K562 (cell line): ENCODE data around the gene SLITRK4. TPM values are rescaled to one million over a fixed set of nuclear protein-coding genes. Genes with fewer than 3 reads are reported as not detected.

Experiments
- ATAC-seq: fragments of 200-7000 bp; cut with Tn5 transposase; 3 replicates; pipeline ENCODE4 v1.9.1; 2020; ENCODE audit warnings: moderate library complexity
- BruUV-seq: library from RNA; stranded (reverse); fragments of 400-500 nt; replicated peaks from 2 replicates; lab custom pipeline; 2021; lab: Mats Ljungman, UMichigan
- CTCF ChIA-PET: fragments of 300-600 bp; formaldehyde crosslinking; extraction: SDS; loops from one replicate; lab custom pipeline; 2021; ENCODE audit warnings: low intra/inter-chr PET ratio; lab: Yijun Ruan, JAX
- POLR2A ChIA-PET: fragments of 300-600, 350-650 bp; sonication (Branson Sonifier 250); formaldehyde crosslinking; extraction: SDS; loops from one replicate; lab custom pipeline; 2021; ENCODE audit warnings: antibody characterized with exemption, inconsistent platforms; lab: Yijun Ruan, JAX
- DNase-seq, 4 experiments: peaks; one replicate each; pipeline versions ENCODE4 v3.0.0 to v3.0.0-alpha.2; 2011 to 2018; ENCODE audit warnings: low spot score in 3 of 4, mixed read lengths in 3 of 4; ENCODE audit errors: extremely low read depth in 1 of 4
- FAIRE-seq: peaks from 2 replicates; lab custom pipeline; 2011; peaks lifted over from hg19 to GRCh38; lab: Jason Lieb, UNC
- H2AFZ ChIP-seq: 2 replicates; pipeline ENCODE4 v1.6.0; 2011; ENCODE audit warnings: low read depth, low read length, control low read depth, inconsistent platforms
- H3K27ac ChIP-seq: fragments of 200-600 bp; 3 replicates; pipeline ENCODE4 v1.8.0; 2011; ENCODE audit warnings: low read depth, mild to moderate bottlenecking, control low read depth, inconsistent platforms, low read length, moderate library complexity, mixed read lengths; ENCODE audit errors: extremely low read depth
- H3K27me3 ChIP-seq, 2 experiments: fragments of 300-600 bp in 1 of 2; 2 replicates in 1 of 2; 3 replicates in 1 of 2; pipeline versions ENCODE4 v1.6.0 to v1.8.0; 2011; ENCODE audit warnings: inconsistent platforms in 2 of 2, low read length in 2 of 2, mild to moderate bottlenecking in 1 of 2, mixed read lengths in 1 of 2, moderate library complexity in 1 of 2; ENCODE audit not compliant: control insufficient read depth in 2 of 2, insufficient read depth in 2 of 2
- H3K36me3 ChIP-seq: fragments of 300-600 bp; 3 replicates; pipeline ENCODE4 v1.8.0; 2011; ENCODE audit warnings: mild to moderate bottlenecking, low read length, inconsistent platforms; ENCODE audit not compliant: control insufficient read depth, insufficient read depth
- H3K4me1 ChIP-seq, 2 experiments: fragments of 200-600 bp in 1 of 2; replicated peaks in 1 of 2; 2 replicates in 1 of 2; 3 replicates in 1 of 2; pipeline versions ENCODE4 v1.5.1 to v1.8.0; 2011; ENCODE audit warnings: inconsistent platforms in 2 of 2, low read length in 2 of 2, mild to moderate bottlenecking in 1 of 2, mixed read lengths in 1 of 2, moderate library complexity in 1 of 2; ENCODE audit not compliant: control insufficient read depth in 2 of 2, insufficient read depth in 2 of 2
- H3K4me2 ChIP-seq: 2 replicates; pipeline ENCODE4 v1.6.1; 2011; ENCODE audit warnings: low read length, control low read depth, inconsistent platforms, mixed read lengths; ENCODE audit not compliant: insufficient read depth
- H3K4me3 ChIP-seq: fragments of 200-600 bp; sonication (generic), shearing (Covaris generic); 2 replicates; pipeline ENCODE4 v1.5.1; 2016; ENCODE audit warnings: control low read depth, inconsistent platforms
- H3K79me2 ChIP-seq: fragments of 200-600 bp; 3 replicates; pipeline ENCODE4 v1.8.0; 2011; ENCODE audit warnings: low read length, inconsistent platforms; ENCODE audit not compliant: control insufficient read depth, insufficient read depth
- H3K9ac ChIP-seq, 2 experiments: 2 replicates each; pipeline versions ENCODE4 v1.6.0 to v1.6.1; 2011; ENCODE audit warnings: low read depth in 2 of 2, low read length in 2 of 2, control low read depth in 1 of 2, inconsistent platforms in 1 of 2, mild to moderate bottlenecking in 1 of 2, mixed read lengths in 1 of 2; ENCODE audit not compliant: insufficient read depth in 1 of 2
- H3K9me1 ChIP-seq: one replicate; pipeline ENCODE4 v1.6.0; 2011; ENCODE audit warnings: inconsistent platforms, mild to moderate bottlenecking, low read length, moderate library complexity; ENCODE audit not compliant: control insufficient read depth, insufficient read depth
- H3K9me3 ChIP-seq: replicated peaks from 2 replicates; pipeline ENCODE4 v1.5.1; 2011; ENCODE audit warnings: low read depth, low read length, inconsistent platforms; ENCODE audit not compliant: control insufficient read depth, insufficient read depth
- H4K20me1 ChIP-seq: replicated peaks from 2 replicates; pipeline ENCODE4 v1.6.1; 2011; ENCODE audit warnings: low read length, inconsistent platforms, mixed read lengths; ENCODE audit not compliant: control insufficient read depth, insufficient read depth
- C11orf30 ChIP-seq: fragments of 450-650 bp; IDR thresholded peaks from 2 replicates; pipeline ENCODE4 v1.6.1; 2016; ENCODE audit warnings: low read depth, mild to moderate bottlenecking
- CBFA2T3 ChIP-seq: fragments of 450-650 bp; IDR thresholded peaks from 2 replicates; pipeline ENCODE4 v1.6.1; 2017
- ETV6 ChIP-seq, 3 experiments: fragments of 150-350 bp in 1 of 3; sonication (generic) in 1 of 3; formaldehyde crosslinking in 1 of 3; IDR thresholded peaks; 2 replicates each; pipeline versions ENCODE4 v1.6.1 to v1.8.0; 2014 to 2022; ENCODE audit warnings: borderline replicate concordance in 2 of 3, low read depth in 2 of 3, antibody characterized with exemption in 1 of 3, low read length in 1 of 3, mild to moderate bottlenecking in 1 of 3, missing genetic modification reagents in 1 of 3
- HNRNPK ChIP-seq: fragments of 200-400 bp; formaldehyde crosslinking; IDR thresholded peaks from one replicate; pipeline ENCODE4 v1.6.1; 2018; ENCODE audit warnings: mild to moderate bottlenecking, low read depth, low read length; ENCODE audit not compliant: poor library complexity, severe bottlenecking
- IRF9 ChIP-seq: fragments of 450-650 bp; IDR thresholded peaks from 2 replicates; pipeline ENCODE4 v1.6.1; 2016; ENCODE audit warnings: missing biosample characterization, missing genetic modification characterization
- MECOM ChIP-seq: fragments of 250-450 bp; sonication (Bioruptor Pico); IDR thresholded peaks from 2 replicates; pipeline ENCODE4 v1.8.0; 2022; ENCODE audit warnings: inconsistent platforms
- MEF2A ChIP-seq: IDR thresholded peaks from 2 replicates; pipeline ENCODE4 v1.6.1; 2011; ENCODE audit warnings: low read depth, mild to moderate bottlenecking, low read length, moderate library complexity; ENCODE audit not compliant: control insufficient read depth
- PYGO2 ChIP-seq: fragments of 450-650 bp; IDR thresholded peaks from 2 replicates; pipeline ENCODE4 v1.6.1; 2016; ENCODE audit warnings: mild to moderate bottlenecking, missing genetic modification characterization, moderate library complexity, missing compliant biosample characterization
- THRA ChIP-seq: fragments of 450-650 bp; IDR thresholded peaks from 2 replicates; pipeline ENCODE4 v1.6.1; 2017; ENCODE audit warnings: mild to moderate bottlenecking, moderate library complexity
- ZBTB1 ChIP-seq: sonication (generic); formaldehyde crosslinking; IDR thresholded peaks from 2 replicates; pipeline ENCODE4 v1.8.1; 2023; ENCODE audit warnings: missing genetic modification reagents, low read depth, mild to moderate bottlenecking, borderline replicate concordance
- ZNF224 ChIP-seq: sonication (generic); formaldehyde crosslinking; IDR thresholded peaks from 2 replicates; pipeline ENCODE4 v1.8.0; 2022; ENCODE audit warnings: mild to moderate bottlenecking, missing genetic modification reagents
- ZNF41 ChIP-seq: fragments of 250-450 bp; sonication (Bioruptor Pico); conservative IDR thresholded peaks from 2 replicates; pipeline ENCODE4 v1.4.0; 2020; ENCODE audit warnings: mild to moderate bottlenecking
- ZNF780A ChIP-seq: fragments of 250-450 bp; sonication (Bioruptor Pico); IDR thresholded peaks from 2 replicates; pipeline ENCODE4 v1.5.0; 2021; ENCODE audit warnings: mild to moderate bottlenecking
- WGBS: fragments of 100-300 bp; shearing (Covaris generic); methylation state at CpG from one replicate; pipeline ENCODE4 v1.1.6; 2016; ENCODE audit warnings: low coverage, mixed read lengths; ENCODE audit not compliant: insufficient coverage; ENCODE audit errors: missing lambda C conversion rate; 5-methylcytosine and 5-hydroxymethylcytosine counted together
- in situ Hi-C: fragments of 300-500 bp; cut with MboI; formaldehyde crosslinking; loops from 4 replicates; pipeline ENCODE4 v1.15.0; 2018; ENCODE audit warnings: inconsistent platforms, mixed read lengths
- intact Hi-C: fragments of 100-400 bp; cut with micrococcal nuclease; formaldehyde crosslinking; loops from 2 replicates; pipeline ENCODE4 v1.14.2; 2022
- polyA plus RNA-seq, 8 experiments: library from polyadenylated mRNA; depleted of rRNA in 4 of 8; stranded (reverse) in 5 of 8; unstranded in 3 of 8; fragments of >200 nt; fragmentation: Nextera tagmentation in 2 of 8; fragmentation: Illumina TruSeq in 1 of 8; extraction: Ambion mirVana in 2 of 8; extraction: Trizol in 1 of 8; gene quantifications; 2 replicates each; pipeline versions ENCODE4 v1.2.1 to v1.2.3, GENCODE V29; 2011 to 2014; ENCODE audit warnings: inconsistent platforms in 1 of 8, missing spikeins in 1 of 8
- total RNA-seq, 7 experiments: library from RNA; depleted of rRNA in 6 of 7; stranded (reverse); fragments of >200 nt in 6 of 7; fragmentation: Illumina TruSeq in 2 of 7; extraction: Trizol in 2 of 7; gene quantifications; 2 replicates each; pipeline versions ENCODE4 v1.2.1 to v1.2.3, GENCODE V29; 2011 to 2021; ENCODE audit warnings: low replicate concordance in 1 of 7
- TF ChIP-seq, protein P1 (sequence below): fragments of 450-650 bp; IDR thresholded peaks from 2 replicates; pipeline ENCODE4 v1.6.1; 2016; ENCODE audit warnings: borderline replicate concordance

The SLITRK4 gene
- total and polyA plus RNA-seq, 9 of the 15 experiments (the other 6 are each of a cell fraction or from before 2014, with no cell fraction given), result not detected

DNA sequence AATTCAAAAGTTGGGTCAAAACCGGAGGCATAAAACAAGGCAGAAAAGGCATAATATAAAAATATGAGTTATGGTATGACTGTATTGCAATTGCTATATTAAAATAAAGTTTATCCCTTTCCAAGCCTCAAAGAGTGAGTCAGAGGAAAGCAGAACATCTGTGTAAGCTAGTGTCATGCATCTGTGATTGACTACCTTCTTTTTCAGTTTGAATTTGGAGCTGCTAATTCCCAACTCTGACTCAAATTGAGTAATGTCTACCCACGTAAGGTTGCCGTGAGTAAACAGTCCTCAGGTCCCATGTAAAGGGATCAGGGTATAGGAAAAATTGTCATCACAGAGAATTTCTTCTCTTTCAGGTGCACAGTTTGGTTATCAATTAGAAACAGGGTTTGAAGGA, 6.5 kb upstream of the SLITRK4 start:
- no peaks in the 10 kb centered on the region for H3K9me1 ChIP-seq
- no TSS peak for BruUV-seq
- no peak overlapping the region for H3K4me3 ChIP-seq
- H3K9ac ChIP-seq, result no peak overlapping the region
- POLR2A ChIA-PET, result no interaction called here
- ATAC-seq, result no peak
- intact Hi-C loops, result no loop called here
- H3K36me3 ChIP-seq, result no peaks in the 10 kb centered on the region
- in situ Hi-C loops, result no loop called here
- H3K4me2 ChIP-seq, result no peak overlapping the region
- no peaks in the 10 kb centered on the region for H3K27me3 ChIP-seq
- CTCF ChIA-PET, result no interaction called here
- 0% methylated on average over 3 of the region's 3 CpGs for WGBS
- H3K9me3 ChIP-seq, result no peaks in the 10 kb centered on the region
- no peaks in the 10 kb centered on the region for H4K20me1 ChIP-seq
- DNase-seq, result no peak
- H3K79me2 ChIP-seq, result no peaks in the 10 kb centered on the region
- FAIRE-seq, result no peak
- H3K4me1 ChIP-seq, result no peaks in the 10 kb centered on the region
- no peak overlapping the region for H2AFZ ChIP-seq
- H3K27ac ChIP-seq, result no peak overlapping the region
- no peak for TF ChIP-seq MECOM (CRISPR knock-in tag)
- TF ChIP-seq ETV6 (IDR thresholded peaks at IDR 0.05; ENCODE audit: borderline replicate concordance in 1 of 2, low read depth in 2 of 2, low read length in 1 of 2), result no peak
- TF ChIP-seq ETV6 (CRISPR knock-in tag; IDR thresholded peaks at IDR 0.05; ENCODE audit: borderline replicate concordance), result no peak
- no peak for TF ChIP-seq THRA
- TF ChIP-seq ZNF224 (CRISPR knock-in tag), result no peak
- TF ChIP-seq PYGO2 (tag), result no peak
- TF ChIP-seq C11orf30, result no peak
- TF ChIP-seq IRF9, result no peak
- no peak for TF ChIP-seq ZBTB1 (CRISPR knock-in tag)
- TF ChIP-seq CBFA2T3, result no peak
- no peak for TF ChIP-seq ZNF780A (CRISPR knock-in tag)
- TF ChIP-seq MEF2A, result no peak
- no peak for TF ChIP-seq HNRNPK
- TF ChIP-seq, protein P1, sequence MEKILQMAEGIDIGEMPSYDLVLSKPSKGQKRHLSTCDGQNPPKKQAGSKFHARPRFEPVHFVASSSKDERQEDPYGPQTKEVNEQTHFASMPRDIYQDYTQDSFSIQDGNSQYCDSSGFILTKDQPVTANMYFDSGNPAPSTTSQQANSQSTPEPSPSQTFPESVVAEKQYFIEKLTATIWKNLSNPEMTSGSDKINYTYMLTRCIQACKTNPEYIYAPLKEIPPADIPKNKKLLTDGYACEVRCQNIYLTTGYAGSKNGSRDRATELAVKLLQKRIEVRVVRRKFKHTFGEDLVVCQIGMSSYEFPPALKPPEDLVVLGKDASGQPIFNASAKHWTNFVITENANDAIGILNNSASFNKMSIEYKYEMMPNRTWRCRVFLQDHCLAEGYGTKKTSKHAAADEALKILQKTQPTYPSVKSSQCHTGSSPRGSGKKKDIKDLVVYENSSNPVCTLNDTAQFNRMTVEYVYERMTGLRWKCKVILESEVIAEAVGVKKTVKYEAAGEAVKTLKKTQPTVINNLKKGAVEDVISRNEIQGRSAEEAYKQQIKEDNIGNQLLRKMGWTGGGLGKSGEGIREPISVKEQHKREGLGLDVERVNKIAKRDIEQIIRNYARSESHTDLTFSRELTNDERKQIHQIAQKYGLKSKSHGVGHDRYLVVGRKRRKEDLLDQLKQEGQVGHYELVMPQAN, result no peak
- TF ChIP-seq ZNF41, result no peak
